Liver (tissue), 9 donors: Measurements from ENCODE around the gene TMEM89. TPM values are rescaled to one million over a fixed set of nuclear protein-coding genes. Genes with fewer than 3 reads are reported as not detected.

Source experiments
- DNase-seq: peaks from one replicate; pipeline ENCODE4 v3.0.0-alpha.2; 2017; ENCODE audit warnings: low spot score
- H3K27ac ChIP-seq, 2 donors: one replicate each; pipeline ENCODE4 v1.7.0; 2013; ENCODE audit warnings: inconsistent platforms in 2 of 2, low read length in 2 of 2, control low read depth in 1 of 2, low read depth in 1 of 2, mild to moderate bottlenecking in 1 of 2
- H3K27me3 ChIP-seq, 4 donors: one replicate each; pipeline versions ENCODE4 v1.6.1 to v1.7.0; 2013; ENCODE audit warnings: low read length in 3 of 4, inconsistent platforms in 1 of 4, mild to moderate bottlenecking in 1 of 4, moderate library complexity in 1 of 4; ENCODE audit not compliant: control insufficient read depth in 4 of 4, insufficient read depth in 4 of 4
- H3K36me3 ChIP-seq, 4 donors: one replicate each; pipeline versions ENCODE4 v1.6.1 to v1.7.0; 2013; ENCODE audit warnings: low read length in 3 of 4, mild to moderate bottlenecking in 3 of 4, low read depth in 1 of 4, moderate library complexity in 1 of 4; ENCODE audit not compliant: control insufficient read depth in 4 of 4, insufficient read depth in 3 of 4
- H3K4me1 ChIP-seq, 4 donors: one replicate each; pipeline versions ENCODE4 v1.6.1 to v1.7.0; 2013; ENCODE audit warnings: low read length in 3 of 4, mild to moderate bottlenecking in 3 of 4, moderate library complexity in 1 of 4; ENCODE audit not compliant: control insufficient read depth in 4 of 4, insufficient read depth in 4 of 4
- H3K4me3 ChIP-seq, 3 donors: one replicate each; pipeline versions ENCODE4 v1.6.1 to v1.7.0; 2013; ENCODE audit warnings: low read length in 3 of 3, control low read depth in 1 of 3, low read depth in 1 of 3, mild to moderate bottlenecking in 1 of 3
- H3K9ac ChIP-seq, 2 donors: one replicate each; pipeline ENCODE4 v1.7.0; 2013; ENCODE audit warnings: low read length in 2 of 2, mild to moderate bottlenecking in 2 of 2, moderate library complexity in 2 of 2, control low read depth in 1 of 2, low read depth in 1 of 2
- H3K9me3 ChIP-seq, 4 donors: one replicate each; pipeline versions ENCODE4 v1.6.1 to v1.7.0; 2013; ENCODE audit warnings: low read length in 3 of 4; ENCODE audit not compliant: control insufficient read depth in 4 of 4
- EGR1 ChIP-seq, 2 donors: IDR thresholded peaks; 2 replicates each; pipeline ENCODE4 v1.6.1; 2016 to 2018; ENCODE audit warnings: antibody characterized with exemption in 2 of 2, low read depth in 2 of 2
- FOXA1 ChIP-seq: IDR thresholded peaks from 2 replicates; pipeline ENCODE4 v1.6.1; 2016; ENCODE audit warnings: antibody characterized with exemption
- FOXA2 ChIP-seq: IDR thresholded peaks from 2 replicates; pipeline ENCODE4 v1.6.1; 2016; ENCODE audit warnings: antibody characterized with exemption
- GABPA ChIP-seq, 2 donors: IDR thresholded peaks in 1 of 2; conservative IDR thresholded peaks in 1 of 2; 2 replicates each; pipeline ENCODE4 v1.6.1; 2016; ENCODE audit warnings: antibody characterized with exemption in 2 of 2, mild to moderate bottlenecking in 1 of 2, moderate library complexity in 1 of 2
- HNF4A ChIP-seq, 2 donors: conservative IDR thresholded peaks; 2 replicates each; pipeline ENCODE4 v1.6.1; 2016; ENCODE audit warnings: antibody characterized with exemption in 2 of 2, mild to moderate bottlenecking in 2 of 2
- HNF4G ChIP-seq: IDR thresholded peaks from 2 replicates; pipeline ENCODE4 v1.6.1; 2016; ENCODE audit warnings: antibody characterized with exemption
- JUND ChIP-seq, 2 donors: IDR thresholded peaks; 2 replicates each; pipeline ENCODE4 v1.6.1; 2016; ENCODE audit warnings: antibody characterized with exemption in 2 of 2
- NR2F2 ChIP-seq: IDR thresholded peaks from 2 replicates; pipeline ENCODE4 v1.6.1; 2016; ENCODE audit warnings: antibody characterized with exemption
- RAD21 ChIP-seq, 2 donors: IDR thresholded peaks; 2 replicates each; pipeline ENCODE4 v1.6.1; 2016; ENCODE audit warnings: antibody characterized with exemption in 2 of 2, mild to moderate bottlenecking in 2 of 2
- RXRA ChIP-seq, 2 donors: IDR thresholded peaks; 2 replicates each; pipeline ENCODE4 v1.6.1; 2017 to 2018; ENCODE audit warnings: antibody characterized with exemption in 2 of 2, mild to moderate bottlenecking in 1 of 2
- SP1 ChIP-seq: IDR thresholded peaks from 2 replicates; pipeline ENCODE4 v1.6.1; 2018; ENCODE audit warnings: antibody characterized with exemption, mild to moderate bottlenecking
- TAF1 ChIP-seq: conservative IDR thresholded peaks from 2 replicates; pipeline ENCODE4 v1.6.1; 2016; ENCODE audit warnings: antibody characterized with exemption, mild to moderate bottlenecking
- YY1 ChIP-seq: IDR thresholded peaks from 2 replicates; pipeline ENCODE4 v1.6.1; 2016; ENCODE audit warnings: antibody characterized with exemption, mild to moderate bottlenecking
- WGBS: extraction: QIAGEN DNeasy Blood & Tissue Kit; methylation state at CpG from one replicate; pipeline ENCODE4 v1.1.7; 2013; 5-methylcytosine and 5-hydroxymethylcytosine counted together
- polyA plus RNA-seq, 2 donors: library from polyadenylated mRNA; stranded (reverse) in 1 of 2; unstranded in 1 of 2; fragments of 200-250 nt in 1 of 2; fragments of >200 nt in 1 of 2; fragmentation: Nextera tagmentation in 1 of 2; extraction: Ambion mirVana in 1 of 2; gene quantifications; one replicate each; pipeline versions ENCODE4 v1.2.1 to v1.2.3, GENCODE V29; 2013 to 2015
- total RNA-seq, 2 donors: library from RNA; depleted of rRNA; stranded (reverse); fragments of >200 nt; gene quantifications; one replicate each; pipeline ENCODE4 v1.2.3, GENCODE V29; 2014
- TF ChIP-seq, protein P1 (sequence below): IDR thresholded peaks from 2 replicates; pipeline ENCODE4 v1.6.1; 2016; ENCODE audit warnings: antibody characterized with exemption
- TF ChIP-seq, protein P2 (sequence below): IDR thresholded peaks from 2 replicates; pipeline ENCODE4 v1.6.1; 2016; ENCODE audit warnings: antibody characterized with exemption, mild to moderate bottlenecking
- TF ChIP-seq, protein P3 (sequence below): IDR thresholded peaks from 2 replicates; pipeline ENCODE4 v1.6.1; 2016; ENCODE audit warnings: antibody characterized with exemption
- TF ChIP-seq, protein P4 (sequence below): fragments of 150-350 bp; IDR thresholded peaks from 2 replicates; pipeline ENCODE4 v1.5.1; 2017; ENCODE audit warnings: improper control_type of control experiment, low read depth, low read length; ENCODE audit not compliant: missing input control
- TF ChIP-seq, protein P5 (sequence below): IDR thresholded peaks from 2 replicates; pipeline ENCODE4 v1.6.1; 2016; ENCODE audit warnings: antibody characterized with exemption
- donor health status: healthy.
- donor health status: healthy.
- donor health status: healthy.
- donor health status: healthy.
- donor health status: healthy.

Gene TMEM89
- total and polyA plus RNA-seq, 4 donors: not detected

DNA sequence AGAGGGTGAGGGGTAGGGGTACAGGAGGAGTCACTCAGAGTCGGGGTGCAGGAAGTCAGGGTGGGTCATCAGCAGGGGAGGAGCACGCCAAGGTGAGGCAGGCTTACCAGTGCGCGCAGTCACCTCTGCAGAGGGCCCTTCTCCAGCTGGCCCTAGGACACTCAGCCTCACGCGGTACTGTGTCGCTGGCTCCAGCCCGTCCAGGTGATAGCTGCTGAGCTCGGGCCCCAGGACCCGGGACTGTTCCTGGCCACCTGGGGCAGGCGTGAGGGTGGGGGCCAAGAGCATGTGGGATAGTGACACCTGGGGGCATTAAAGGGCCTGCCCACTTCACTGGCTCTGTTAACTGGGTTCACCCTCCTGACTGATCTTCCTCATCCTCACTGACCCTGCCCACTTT lies 33.9 kb downstream of the TMEM89 start:
- TF ChIP-seq RXRA (IDR thresholded peaks at IDR 0.05) (no peak), EGR1 (IDR thresholded peaks at IDR 0.05; ENCODE audit: low read depth in 2 of 2) (no peak), RAD21 (IDR thresholded peaks at IDR 0.05) (no peak), NR2F2 (no peak), YY1 (no peak), FOXA2 (no peak)
- TF ChIP-seq, protein P1, sequence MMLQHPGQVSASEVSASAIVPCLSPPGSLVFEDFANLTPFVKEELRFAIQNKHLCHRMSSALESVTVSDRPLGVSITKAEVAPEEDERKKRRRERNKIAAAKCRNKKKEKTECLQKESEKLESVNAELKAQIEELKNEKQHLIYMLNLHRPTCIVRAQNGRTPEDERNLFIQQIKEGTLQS: no peak
- TF ChIP-seq, protein P2, sequence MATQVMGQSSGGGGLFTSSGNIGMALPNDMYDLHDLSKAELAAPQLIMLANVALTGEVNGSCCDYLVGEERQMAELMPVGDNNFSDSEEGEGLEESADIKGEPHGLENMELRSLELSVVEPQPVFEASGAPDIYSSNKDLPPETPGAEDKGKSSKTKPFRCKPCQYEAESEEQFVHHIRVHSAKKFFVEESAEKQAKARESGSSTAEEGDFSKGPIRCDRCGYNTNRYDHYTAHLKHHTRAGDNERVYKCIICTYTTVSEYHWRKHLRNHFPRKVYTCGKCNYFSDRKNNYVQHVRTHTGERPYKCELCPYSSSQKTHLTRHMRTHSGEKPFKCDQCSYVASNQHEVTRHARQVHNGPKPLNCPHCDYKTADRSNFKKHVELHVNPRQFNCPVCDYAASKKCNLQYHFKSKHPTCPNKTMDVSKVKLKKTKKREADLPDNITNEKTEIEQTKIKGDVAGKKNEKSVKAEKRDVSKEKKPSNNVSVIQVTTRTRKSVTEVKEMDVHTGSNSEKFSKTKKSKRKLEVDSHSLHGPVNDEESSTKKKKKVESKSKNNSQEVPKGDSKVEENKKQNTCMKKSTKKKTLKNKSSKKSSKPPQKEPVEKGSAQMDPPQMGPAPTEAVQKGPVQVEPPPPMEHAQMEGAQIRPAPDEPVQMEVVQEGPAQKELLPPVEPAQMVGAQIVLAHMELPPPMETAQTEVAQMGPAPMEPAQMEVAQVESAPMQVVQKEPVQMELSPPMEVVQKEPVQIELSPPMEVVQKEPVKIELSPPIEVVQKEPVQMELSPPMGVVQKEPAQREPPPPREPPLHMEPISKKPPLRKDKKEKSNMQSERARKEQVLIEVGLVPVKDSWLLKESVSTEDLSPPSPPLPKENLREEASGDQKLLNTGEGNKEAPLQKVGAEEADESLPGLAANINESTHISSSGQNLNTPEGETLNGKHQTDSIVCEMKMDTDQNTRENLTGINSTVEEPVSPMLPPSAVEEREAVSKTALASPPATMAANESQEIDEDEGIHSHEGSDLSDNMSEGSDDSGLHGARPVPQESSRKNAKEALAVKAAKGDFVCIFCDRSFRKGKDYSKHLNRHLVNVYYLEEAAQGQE: no peak
- TF ChIP-seq, protein P3, sequence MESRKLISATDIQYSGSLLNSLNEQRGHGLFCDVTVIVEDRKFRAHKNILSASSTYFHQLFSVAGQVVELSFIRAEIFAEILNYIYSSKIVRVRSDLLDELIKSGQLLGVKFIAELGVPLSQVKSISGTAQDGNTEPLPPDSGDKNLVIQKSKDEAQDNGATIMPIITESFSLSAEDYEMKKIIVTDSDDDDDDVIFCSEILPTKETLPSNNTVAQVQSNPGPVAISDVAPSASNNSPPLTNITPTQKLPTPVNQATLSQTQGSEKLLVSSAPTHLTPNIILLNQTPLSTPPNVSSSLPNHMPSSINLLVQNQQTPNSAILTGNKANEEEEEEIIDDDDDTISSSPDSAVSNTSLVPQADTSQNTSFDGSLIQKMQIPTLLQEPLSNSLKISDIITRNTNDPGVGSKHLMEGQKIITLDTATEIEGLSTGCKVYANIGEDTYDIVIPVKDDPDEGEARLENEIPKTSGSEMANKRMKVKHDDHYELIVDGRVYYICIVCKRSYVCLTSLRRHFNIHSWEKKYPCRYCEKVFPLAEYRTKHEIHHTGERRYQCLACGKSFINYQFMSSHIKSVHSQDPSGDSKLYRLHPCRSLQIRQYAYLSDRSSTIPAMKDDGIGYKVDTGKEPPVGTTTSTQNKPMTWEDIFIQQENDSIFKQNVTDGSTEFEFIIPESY: no peak
- Histone ChIP-seq H3K36me3 (no peaks in the 10 kb centered on the region), H3K9me3 (no peaks in the 10 kb centered on the region), H3K4me1 (no peaks in the 10 kb centered on the region), H3K4me3 (no peak overlapping the region), H3K27me3 (no peaks in the 10 kb centered on the region), H3K27ac (no peak overlapping the region), H3K9ac (no peak overlapping the region)
- DNase-seq: no peak
- WGBS: 81% methylated on average over 11 of the region's 11 CpGs

DNA sequence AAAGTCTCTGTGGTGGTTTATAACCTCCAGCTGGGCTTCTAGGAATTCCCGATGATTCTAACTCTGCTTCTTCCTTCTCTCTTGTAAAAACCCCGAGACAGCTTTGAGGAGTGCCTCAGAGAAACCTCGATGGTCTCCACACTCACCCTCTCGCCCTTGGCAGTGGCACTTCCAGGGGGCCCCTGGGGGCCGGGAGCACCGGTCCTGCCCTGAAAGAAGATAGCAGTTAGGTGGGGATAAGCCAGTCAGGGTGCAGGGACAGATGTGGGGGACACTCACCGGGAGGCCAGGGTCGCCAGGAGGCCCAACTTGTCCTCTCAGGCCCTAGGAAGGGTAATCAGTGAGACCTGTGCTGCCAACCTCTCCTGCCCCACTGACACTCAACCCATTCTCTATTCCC lies 36.2 kb downstream of the TMEM89 start:
- no peak for DNase-seq
- Histone ChIP-seq H3K4me3 (no peak overlapping the region), H3K36me3 (no peaks in the 10 kb centered on the region), H3K4me1 (peaks cover 0 to 3% (median 0%) of the 10 kb centered on the region in 4 donors), H3K9ac (no peak overlapping the region), H3K27me3 (no peaks in the 10 kb centered on the region), H3K9me3 (no peaks in the 10 kb centered on the region), H3K27ac (no peak overlapping the region)
- WGBS: 86% methylated on average over 8 of the region's 8 CpGs
- TF ChIP-seq GABPA (IDR thresholded peaks at IDR 0.05 in 1 of 2, conservative IDR thresholded peaks at IDR 0.05 in 1 of 2) (no peak), YY1 (no peak), RXRA (IDR thresholded peaks at IDR 0.05) (no peak), JUND (IDR thresholded peaks at IDR 0.05) (no peak), EGR1 (IDR thresholded peaks at IDR 0.05; ENCODE audit: low read depth in 2 of 2) (no peak), FOXA1 (no peak), TAF1 (no peak), RAD21 (IDR thresholded peaks at IDR 0.05) (no peak), SP1 (no peak), NR2F2 (no peak), HNF4A (conservative IDR thresholded peaks at IDR 0.05) (no peak), HNF4G (no peak)
- TF ChIP-seq, protein P3: no peak
- TF ChIP-seq, protein P4, sequence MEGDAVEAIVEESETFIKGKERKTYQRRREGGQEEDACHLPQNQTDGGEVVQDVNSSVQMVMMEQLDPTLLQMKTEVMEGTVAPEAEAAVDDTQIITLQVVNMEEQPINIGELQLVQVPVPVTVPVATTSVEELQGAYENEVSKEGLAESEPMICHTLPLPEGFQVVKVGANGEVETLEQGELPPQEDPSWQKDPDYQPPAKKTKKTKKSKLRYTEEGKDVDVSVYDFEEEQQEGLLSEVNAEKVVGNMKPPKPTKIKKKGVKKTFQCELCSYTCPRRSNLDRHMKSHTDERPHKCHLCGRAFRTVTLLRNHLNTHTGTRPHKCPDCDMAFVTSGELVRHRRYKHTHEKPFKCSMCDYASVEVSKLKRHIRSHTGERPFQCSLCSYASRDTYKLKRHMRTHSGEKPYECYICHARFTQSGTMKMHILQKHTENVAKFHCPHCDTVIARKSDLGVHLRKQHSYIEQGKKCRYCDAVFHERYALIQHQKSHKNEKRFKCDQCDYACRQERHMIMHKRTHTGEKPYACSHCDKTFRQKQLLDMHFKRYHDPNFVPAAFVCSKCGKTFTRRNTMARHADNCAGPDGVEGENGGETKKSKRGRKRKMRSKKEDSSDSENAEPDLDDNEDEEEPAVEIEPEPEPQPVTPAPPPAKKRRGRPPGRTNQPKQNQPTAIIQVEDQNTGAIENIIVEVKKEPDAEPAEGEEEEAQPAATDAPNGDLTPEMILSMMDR: no peak
- TF ChIP-seq, protein P5, sequence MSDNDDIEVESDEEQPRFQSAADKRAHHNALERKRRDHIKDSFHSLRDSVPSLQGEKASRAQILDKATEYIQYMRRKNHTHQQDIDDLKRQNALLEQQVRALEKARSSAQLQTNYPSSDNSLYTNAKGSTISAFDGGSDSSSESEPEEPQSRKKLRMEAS: no peak
- TF ChIP-seq, protein P1: no peak
